OCI-LY7 (cell line): ENCODE measurements around the gene TK1.

Source experiments
- EZH2phosphoT487 ChIP-seq: fragments of 200-600 bp; sonication (generic); IDR thresholded peaks from 2 replicates; pipeline ENCODE4 v1.6.1; 2018; ENCODE audit warnings: low read depth, borderline replicate concordance, mild to moderate bottlenecking, mixed run types, antibody characterized with exemption, low read length, moderate library complexity, mixed read lengths
- TF ChIP-seq, protein P1 (sequence below): fragments of 200-600 bp; sonication (generic); conservative IDR thresholded peaks from 2 replicates; pipeline ENCODE4 v1.5.1; 2014; ENCODE audit warnings: mild to moderate bottlenecking, antibody characterized with exemption, low read length, moderate library complexity, mixed read lengths

DNA sequence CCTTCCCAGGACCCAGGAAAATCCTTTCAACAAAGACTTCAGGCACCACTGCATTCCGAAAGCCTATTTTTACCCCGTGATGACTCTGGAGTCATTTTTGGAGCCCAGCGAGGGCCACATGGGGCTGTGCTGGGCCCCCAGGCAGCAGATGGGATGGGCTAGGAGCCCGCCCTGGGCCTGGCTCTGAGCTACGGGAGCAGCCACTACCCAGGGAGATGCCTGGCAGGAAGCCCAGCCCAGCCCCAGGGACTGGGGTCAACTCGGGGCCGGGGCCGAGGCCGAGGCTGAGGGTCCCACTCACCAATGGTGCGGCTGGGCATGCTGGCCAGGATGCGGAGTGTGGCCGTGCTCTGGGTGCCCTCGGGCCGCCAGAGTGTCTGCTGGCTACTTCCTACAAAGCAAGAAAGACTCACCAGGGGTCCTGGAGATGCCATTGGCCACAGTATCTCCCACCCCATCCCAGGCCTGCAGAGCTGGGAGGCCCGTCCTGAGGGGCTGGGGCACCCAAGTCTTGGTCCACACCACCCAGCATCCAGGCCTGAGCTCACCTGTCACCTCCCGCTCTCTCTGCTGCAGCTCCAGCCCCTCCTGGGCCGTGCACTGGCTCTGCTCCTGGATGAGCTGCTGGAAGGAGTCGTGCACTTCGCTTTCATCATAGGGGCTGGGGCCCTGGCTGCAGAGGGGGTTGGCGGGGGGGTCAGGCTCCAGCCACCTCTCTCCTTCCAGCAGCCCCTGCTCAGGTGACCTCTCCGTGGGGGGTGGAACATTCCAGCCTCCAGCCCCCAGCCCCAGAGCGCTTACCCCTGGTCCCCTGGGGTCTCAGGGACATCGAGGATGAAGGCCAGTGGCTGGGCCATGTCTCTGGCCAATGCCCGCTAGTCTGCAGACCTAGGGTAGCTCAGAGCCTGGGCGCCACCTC, 60.6 kb downstream of the TK1 start:
- TF ChIP-seq, protein P1, sequence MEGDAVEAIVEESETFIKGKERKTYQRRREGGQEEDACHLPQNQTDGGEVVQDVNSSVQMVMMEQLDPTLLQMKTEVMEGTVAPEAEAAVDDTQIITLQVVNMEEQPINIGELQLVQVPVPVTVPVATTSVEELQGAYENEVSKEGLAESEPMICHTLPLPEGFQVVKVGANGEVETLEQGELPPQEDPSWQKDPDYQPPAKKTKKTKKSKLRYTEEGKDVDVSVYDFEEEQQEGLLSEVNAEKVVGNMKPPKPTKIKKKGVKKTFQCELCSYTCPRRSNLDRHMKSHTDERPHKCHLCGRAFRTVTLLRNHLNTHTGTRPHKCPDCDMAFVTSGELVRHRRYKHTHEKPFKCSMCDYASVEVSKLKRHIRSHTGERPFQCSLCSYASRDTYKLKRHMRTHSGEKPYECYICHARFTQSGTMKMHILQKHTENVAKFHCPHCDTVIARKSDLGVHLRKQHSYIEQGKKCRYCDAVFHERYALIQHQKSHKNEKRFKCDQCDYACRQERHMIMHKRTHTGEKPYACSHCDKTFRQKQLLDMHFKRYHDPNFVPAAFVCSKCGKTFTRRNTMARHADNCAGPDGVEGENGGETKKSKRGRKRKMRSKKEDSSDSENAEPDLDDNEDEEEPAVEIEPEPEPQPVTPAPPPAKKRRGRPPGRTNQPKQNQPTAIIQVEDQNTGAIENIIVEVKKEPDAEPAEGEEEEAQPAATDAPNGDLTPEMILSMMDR = no peak
- no peak for TF ChIP-seq EZH2phosphoT487
